NCI-H2029 (cell line): Measurements from ENCODE around the gene SGPL1.

ENCODE experiments used
- DNase-seq: peaks from one replicate; lab custom pipeline; 2025; lab: John Stamatoyannopoulos, UW

Gene SGPL1

DNA sequence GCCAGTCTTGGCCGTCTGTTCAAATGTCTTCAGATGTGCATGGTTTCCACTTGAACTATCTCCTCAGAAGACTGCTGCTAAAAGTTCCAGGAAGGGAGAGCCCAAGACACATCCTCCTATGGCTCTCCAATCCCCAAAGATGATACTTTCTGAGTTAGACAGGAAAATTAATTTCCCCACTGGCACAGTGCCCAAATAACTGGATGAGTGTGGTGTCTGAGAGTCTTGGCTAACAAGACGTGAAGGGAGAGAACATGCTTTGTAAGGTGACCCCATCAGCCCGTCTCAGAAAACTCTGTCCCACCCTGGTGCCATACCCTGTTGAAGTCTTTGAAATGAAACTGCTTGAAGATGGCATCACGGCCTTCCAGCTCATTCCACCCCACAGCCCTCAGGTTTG, 69.7 kb downstream of the SGPL1 start:
- DNase-seq: no peak

DNA sequence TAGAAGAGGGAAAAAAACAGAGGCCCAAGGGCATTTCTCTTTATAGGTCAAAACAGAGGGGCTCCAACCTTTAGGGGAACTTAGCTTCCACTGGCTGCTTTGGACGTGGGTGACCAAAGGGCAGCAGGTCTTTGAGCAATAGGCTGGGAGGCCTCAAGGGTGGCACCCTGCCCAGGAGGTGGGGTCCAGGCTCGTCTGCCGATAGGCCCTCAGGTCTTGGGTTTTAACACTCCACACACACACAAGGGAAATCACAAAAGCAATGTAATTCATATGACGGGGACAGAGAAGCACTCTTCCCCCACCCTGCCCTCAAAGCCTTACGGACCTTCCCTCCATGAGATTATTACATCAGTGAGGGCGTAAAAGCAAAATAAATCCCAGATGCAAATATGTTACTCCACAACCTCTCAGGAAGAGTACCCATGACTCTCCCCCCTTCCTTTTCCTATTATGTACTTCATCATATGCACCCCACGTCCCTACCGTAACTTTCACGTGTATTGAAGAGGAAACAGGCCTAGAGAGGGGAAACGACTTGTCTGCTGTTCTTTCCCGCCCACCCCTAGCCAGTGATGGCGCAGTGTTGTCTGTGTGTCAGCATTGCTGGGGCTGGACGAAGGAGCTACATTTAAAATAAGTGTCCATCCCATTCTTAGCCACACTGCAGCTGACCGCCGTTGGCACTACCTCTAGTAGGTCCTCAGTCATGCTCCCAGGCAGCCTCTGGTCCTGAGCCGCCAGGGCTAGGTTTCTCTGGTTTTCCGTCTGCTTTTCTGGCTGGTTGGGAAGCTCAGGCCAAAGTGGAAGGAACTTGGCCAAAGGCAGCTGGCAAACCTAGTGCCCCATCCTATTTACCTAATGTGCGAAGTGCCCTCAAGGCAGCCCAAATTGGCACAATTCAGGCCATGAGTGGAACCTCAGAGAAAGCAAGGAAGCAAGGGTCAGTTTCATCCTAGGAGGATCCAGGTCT, 70.5 kb downstream of the SGPL1 start:
- no peak for DNase-seq

DNA sequence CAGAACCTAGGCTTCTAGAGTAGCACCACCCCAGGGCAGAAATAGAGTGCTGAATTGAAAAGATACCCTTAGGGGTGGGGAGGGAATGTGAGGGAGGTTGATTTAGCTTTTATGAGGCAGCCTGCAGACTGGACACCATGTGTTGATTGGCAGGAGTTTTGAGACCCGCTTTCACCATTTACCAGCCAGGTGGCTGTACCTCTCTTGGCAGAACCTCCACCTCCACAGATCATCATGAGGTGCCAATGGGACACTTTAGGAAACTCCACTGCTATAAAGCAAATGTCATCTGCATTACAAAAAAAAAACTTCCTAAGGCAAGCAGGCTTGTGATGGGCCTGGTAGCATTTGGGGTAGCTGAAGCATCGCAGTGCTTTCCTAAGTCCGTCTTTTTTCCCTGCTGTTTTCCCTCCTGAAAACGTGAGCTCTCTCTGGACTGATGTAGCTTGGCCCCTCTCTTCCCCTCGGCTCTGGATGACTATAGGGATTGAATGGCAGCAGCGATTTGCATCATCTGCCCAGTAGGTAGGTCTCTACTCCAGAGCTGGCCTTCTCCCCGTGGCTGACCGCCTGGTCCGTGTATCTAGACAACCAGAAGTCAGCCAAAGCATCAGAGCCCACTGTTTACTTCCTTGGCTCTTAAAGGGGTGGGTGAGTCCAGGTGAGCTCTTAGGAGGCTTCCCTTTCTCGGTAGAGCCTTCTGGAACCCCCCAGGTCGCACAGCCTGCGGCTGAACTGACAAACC, 71.3 kb downstream of the SGPL1 start:
- DNase-seq: no peak

DNA sequence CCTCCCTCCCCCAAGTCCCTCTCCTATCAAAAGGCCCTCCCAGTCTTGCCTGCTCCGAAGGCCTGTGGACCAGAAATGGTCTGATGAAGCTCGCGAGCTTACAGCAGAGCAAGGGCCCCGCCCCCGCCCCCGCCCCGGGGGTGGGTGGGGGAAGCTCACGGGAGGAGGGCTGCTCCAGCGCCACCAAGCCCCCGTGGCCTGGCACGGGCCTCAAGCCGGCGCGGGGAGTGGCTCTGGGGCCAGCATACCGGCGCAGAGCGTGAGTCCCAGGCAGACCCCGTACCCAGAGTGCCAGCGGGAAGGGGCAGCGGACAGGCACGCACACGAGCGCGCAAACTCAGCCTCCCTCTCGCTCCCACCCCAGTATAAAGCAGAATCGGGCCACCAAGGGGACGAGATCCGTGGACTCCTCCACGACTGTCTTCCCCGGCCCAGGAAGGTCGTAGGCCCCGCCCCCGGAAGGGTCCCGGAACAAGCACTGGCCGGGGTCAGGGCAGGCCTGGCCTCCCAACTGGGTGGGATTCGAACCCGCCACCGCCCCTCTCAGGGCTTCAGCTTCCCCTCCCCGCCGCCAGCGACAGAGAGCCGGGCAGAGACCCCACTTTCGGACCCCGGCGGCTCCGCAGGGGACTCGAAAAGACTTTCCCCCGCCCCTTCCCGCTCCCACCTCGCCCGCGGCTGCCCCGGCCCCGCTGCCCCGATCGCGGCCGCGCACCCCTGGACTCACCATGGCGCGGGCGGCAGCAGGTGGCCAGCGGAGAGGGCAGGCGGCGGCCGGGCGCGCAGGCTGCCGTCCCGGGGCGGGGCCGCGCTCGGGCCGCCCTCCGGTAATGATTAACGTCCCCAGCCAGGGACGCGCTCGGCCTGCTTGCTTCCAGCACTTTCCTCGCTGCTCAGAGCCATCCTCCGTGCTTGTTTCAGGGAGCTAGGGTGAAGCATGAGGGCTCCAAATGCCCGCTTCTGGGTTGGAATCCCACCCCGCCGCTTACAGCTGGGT, 72.4 kb downstream of the SGPL1 start, which contains the start of gene PCBD1:
Gene PCBD1 (minus strand): TSS at position 762 of the 997 bp plus-strand sequence. CDS start 32 bp downstream, at position 730.
- DNase-seq: peak; percentile 26

DNA sequence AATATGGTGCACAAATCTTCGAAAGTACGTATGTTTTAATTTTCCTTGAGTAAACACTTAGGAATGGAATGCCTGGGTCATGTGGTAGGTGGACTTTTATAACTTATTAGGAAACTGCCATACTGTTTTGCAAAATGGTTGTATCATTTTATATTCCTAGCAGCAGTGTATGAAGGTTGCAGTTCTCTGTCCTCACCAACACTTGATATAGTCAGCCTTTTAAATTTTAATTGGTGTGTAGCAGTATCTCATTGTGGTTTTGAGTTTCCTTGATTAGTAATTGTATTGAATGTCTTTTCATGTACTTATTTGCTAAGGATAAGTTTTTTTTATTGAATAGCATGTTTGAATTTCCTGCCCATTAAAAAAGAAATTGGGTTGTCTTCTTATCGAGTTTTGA, 73.5 kb downstream of the SGPL1 start:
- no peak for DNase-seq

DNA sequence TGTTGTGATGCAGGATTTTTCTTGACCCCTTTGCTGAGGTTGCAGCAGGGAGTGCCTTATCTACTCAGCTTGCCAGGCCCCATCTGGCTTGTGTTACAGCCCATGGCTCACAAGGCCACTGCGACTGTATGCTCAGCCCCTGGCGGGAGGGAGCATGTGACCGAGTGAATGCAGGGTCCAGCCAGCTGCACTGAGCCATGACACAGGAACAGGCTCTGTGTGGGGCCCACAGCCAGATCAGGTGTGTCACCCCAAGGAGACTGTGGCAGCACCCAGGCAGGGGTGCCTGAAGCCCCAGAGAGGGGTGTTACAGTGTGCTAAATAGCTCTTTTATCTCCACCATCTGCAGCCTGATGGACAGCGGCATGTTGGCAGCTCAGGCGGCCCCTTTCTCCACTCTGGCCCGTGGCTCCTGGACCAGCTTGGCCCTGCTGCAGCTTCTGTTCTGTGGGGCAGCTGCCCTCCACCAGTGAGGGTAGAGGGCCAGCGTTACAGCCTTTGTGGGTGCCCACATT, 75.2 kb downstream of the SGPL1 start:
- no peak for DNase-seq

DNA sequence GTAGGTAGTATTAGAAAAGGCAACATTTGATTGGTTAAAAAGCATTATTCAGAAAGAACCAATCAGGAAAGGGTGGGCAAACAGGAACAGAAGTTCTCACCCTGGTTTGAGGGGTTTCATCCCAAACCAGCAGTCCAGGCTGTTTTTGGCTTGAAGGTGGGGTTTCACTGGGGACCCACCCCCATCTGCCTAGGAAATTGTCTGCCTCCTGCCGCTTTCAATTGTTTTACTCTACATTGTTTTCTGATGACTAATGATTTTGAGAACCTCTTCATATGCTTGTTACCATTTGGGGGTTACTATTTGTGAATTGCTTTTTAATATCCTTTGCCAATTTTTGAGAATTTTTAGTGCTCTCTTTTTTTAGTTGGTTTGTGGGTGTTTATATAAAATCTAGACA, 75.9 kb downstream of the SGPL1 start:
- no peak for DNase-seq

DNA sequence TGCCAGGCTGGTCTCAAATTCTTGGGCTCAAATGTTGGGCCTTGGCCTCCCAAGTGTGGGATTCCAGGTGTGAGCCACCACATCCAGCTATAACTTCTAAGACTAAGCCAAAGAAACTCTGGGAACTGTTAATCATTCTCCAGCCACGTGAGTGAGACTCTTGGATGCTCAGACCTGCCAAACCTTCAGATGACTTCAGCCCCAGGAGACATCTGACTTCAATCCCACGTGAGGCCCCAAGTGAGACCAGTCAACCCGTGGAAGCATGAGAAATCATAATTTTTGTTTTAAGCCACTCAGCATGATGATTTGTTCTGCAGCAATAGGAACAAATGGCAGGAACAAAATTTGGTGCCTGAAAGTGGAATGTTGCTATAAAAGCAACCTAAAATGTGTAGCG, 76.9 kb downstream of the SGPL1 start:
- DNase-seq: no peak

DNA sequence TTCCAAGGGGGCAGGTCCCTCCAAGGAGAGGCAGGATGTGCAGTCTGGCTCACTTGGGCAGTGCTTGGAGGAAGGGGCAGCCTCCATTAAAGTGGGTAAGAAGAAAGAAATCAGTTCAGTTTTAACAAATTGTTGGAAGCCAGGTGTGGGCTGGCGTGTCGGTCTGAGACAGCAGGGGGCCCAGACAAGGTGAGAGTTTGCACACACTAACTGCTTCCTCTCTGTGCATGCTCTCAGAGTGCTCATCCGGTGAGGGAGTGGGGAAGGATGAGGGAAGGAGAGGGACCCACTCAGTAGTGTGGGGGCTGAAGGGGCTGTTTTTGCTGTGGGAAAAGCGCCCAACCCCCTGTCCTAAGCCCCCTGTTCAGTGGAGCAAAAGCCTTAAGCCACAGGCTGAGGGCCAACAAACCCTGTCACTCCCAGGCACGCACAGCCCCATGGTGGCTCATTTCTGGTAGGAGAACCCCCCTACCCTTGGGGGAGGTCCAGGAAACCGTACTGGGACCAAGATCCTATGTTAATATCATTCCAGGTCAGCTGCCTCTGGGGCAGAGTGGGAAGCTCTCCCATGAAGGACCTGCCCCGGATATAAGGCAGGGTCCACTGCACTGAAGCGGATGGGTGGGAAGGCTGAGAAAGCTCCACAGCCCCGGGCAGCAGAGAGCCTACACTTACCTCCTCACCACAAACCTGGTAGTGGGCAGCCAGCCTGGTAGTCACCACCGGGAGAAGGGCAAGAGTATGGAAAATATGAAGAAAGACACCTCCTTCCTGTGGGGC, 77.7 kb downstream of the SGPL1 start:
- DNase-seq: no peak

DNA sequence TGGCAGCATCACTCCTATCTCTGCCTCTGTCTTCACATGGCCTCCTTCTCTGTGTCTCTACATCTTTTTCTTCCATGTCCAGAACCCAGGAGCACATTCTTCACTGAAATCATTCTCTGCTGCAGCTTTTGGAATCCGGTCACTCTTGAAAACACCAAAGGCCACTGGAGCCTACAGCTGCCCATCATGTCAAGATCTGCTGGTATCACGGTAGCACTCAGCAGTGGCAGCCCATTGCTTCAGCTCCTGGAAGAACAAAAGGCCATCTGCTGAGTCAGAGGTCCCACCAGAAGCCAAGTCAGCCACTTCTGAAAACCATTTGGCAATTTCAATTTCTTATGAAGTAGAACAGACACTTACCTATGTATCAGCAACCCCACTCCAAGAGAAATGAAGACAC, 78.7 kb downstream of the SGPL1 start:
- DNase-seq: no peak

DNA sequence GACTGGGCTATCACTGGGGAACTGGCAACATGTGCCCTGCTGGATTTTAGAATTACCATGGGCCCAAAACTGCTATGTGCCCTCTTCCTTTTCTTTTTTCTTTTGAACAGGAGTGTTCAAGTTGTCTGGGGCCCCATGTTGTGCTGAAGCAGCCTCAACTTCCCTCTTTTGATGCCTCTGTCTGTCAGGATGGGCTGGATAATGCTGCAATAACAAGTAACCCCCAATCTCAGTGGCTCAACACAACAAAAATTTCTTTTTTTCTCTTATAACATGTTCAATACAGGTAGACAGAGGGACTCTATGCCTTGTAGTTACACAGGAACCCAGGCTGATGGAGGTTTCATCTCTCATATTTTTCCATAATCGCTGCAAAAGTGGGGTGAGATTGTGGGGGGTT, 80.8 kb downstream of the SGPL1 start:
- no peak for DNase-seq

DNA sequence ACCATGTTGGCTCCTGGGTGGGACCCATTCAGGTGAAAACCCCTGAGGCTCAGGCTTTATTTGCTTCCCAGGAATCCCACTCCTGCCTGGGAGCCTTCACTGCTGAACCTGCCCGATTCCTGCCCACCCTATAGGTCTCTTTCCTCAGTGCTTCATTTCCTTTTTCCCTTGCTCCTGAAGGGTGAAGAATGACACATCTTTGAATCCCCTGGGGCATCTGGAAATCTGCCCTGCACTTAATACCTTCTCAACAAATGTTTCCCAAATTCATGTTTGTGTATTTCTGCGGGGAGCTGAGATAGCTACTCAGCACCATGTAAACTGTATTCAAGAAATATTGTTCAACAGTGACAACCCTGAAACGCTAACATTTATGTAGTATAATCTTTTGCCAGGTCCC, 82.9 kb downstream of the SGPL1 start:
- no peak for DNase-seq

DNA sequence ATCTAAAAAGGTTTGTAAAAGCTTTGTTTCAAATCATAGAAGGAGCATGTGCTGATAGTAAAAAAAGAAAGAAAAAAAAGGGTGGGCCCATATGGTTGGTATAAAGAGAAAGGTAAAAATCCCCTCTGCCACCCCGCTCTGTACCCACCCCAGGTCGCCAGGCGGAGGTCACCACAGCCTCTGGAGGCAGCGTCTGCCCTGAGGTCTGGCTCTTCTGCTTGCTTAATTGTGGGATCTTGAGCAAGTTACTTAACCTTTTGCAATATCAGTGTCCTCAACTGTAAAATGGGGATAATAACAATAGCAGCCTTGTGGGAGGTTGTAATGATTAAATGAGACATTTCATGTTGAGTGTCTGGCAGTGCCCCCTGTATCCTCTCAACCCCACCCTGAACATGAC, 83.3 kb downstream of the SGPL1 start:
- DNase-seq: no peak

DNA sequence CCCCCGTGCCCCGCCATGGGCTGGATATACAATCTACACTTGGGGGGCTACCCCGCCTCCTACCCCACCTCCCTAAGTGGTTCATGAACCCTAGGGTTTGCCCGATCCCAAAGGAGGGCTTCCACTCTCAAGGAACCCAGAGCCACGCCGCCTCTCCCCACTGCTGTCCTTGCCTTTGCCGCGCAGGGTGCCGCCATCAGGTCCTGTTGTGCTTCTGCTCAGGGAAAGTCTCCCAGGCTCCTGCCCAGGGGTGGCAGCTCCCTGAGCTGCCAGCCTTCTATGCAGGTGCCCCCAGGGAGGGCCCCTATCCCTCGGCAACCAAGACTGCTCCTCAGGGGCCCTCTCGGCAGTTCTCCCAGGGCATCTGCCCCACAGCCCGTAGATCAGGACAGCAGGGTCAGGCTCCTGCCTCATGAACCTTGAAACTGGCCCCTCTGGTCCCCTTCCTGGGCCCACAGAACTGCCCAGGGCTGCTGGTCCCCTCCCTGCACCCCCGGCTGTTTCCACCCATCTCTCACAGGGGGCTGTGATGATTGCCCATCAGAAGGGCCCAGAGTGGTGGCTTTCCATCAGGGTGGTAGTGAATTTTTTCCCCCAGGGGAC, 85.6 kb downstream of the SGPL1 start:
- no peak for DNase-seq

DNA sequence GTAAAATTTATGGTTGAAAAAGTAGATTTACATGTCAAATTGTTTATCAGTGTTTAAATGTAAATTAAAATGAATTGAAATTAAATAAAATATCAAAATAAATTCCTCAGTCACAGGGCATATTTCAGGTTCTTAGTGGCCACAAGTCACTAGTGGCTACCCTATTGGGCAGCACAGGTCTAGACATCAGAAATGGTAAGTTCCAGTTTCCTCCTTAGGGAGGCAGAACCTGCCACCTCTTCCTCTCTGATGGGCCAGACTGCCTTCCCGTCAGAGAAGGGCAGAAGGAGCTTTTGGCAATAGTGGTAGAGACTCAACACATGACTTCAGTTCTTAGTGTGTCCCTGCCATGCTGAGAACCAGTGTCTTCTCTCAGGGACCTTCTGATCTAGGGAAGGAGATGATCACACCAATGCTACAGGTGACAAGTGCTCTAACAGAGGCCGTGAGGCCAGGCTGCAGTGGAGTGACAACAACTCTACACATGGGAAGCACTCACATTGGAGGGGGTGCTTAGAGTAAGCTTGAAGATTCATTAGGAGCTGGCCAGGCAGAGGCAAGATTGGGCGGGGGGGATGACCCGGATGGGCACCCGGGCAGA, 87.0 kb downstream of the SGPL1 start:
- DNase-seq: no peak

DNA sequence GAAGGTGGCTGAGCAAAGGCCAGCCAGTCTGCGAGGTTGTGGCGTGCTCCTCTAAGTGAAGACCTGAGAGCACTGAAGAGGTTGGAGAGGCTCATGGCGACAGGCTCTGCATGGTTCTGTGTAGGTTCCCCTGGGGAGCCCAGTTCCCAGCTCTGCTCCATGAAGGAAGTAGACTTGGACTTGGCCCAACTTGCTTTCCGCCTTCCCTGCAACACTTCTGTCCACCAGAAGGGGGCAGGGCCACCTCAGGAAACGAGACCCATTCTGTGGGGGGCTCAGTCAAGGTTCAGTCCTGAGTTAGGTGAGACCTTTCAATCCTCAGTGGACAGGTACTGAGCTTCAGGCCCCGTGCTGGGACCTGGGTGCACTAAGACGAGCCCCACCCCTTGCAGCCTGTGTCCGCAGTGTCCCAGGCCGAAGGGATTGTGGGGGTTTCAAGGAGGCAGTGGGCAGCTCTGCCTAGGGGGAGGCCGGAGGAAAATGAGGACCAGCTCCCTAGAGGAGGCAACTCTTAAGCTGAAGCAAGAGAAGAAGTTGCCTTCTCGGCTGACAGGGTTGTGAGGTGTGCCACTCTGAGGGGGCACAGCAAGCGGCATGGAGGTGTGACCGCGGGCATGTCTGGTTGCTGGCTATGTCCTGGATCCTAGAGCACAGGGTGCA, 87.6 kb downstream of the SGPL1 start:
- peak; percentile 26 for DNase-seq

DNA sequence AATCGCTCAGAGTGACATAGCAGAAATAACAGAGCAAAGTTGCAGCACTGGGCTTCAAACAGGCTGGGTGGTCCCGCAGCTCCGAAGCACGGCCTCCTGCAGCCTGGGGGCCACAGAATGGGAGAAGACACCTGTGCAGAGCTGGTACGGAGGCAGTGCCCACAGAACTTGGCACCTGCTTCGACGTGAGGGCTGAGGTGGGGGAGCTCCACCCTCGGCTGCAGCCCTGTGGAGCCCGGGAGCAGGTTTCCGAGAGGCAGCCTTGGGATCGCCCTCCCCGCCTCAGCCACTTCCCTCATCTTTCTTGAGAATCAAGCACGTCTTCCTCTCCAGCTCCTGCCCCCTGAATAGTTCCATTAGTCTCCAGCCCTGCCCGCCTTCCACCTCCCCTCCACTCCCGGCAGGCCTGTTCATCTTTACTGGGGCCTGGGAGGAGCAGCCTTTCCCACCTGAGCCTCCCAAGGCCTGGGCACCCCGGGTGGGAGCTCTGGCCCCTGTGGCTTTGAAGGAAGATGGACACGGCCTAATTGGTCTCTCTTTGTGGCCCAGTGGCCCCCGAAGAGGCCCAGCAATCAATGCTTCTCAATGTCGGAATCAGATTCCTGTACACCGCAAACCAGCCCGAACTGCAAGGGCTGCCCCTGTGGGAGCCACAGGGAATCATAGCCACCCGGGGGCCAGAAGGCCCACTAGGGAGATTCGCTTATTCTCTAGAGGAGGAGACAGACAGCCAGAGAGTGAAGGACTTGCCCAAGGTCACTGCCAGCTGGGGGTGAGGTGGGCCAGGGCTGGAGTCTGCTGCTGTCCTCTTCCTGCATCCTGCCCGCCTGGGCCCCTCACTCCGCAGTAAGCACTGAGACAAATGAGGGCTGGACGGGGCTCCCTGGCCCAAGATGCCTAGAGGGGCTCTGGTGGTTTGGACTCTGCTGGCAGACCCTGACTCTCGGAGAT, 89.6 kb downstream of the SGPL1 start:
- no peak for DNase-seq
